A673 (cell line): ENCODE measurements around the gene ATXN10.

Experiments
- CTCF ChIP-seq: fragments of 300-800, 200-600 bp; sonication (generic); conservative IDR thresholded peaks from 2 replicates; pipeline ENCODE4 v1.5.1; 2017; ENCODE audit warnings: low read depth, mild to moderate bottlenecking, antibody characterized with exemption, low read length, moderate library complexity, mixed read lengths
- EZH2 ChIP-seq: fragments of 200-600 bp; sonication (generic); IDR thresholded peaks from 2 replicates; pipeline ENCODE4 v1.6.1; 2017; ENCODE audit warnings: borderline replicate concordance, low read depth, mild to moderate bottlenecking, mixed read lengths, antibody characterized with exemption, low read length; ENCODE audit not compliant: poor library complexity, severe bottlenecking

DNA sequence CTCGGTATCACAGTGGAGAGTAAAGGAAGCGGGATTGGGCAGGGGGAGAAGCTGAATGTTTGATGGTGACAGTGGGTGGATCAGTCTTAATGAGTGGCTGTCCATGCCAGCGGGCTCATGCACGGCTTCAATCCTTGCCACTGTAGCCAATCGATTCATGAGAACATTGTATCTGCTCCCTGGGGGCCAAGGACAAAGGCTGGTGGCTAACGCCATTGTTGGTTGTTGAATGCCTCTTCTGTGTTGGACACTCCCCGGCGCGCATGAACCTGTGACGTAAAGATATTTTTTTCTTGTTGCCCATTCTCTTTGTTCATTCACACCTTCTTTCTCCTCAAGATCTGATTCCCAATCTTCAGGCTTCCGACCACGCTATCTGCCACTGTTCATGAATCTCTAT, 20.9 kb upstream of the ATXN10 start:
- TF ChIP-seq CTCF: no peak
- no peak for TF ChIP-seq EZH2
